Activated T-helper 1 cell treated with Interleukin-2 at 50 U/mL for 16 hours (primary cell): ENCODE results near the gene FABP2.
"Not testable (repeated sequence)": the region's sequence is repeated elsewhere in the genome, so short reads cannot be mapped to it uniquely, and the experiment has no call there.

Experiments used
- DNase-seq: peaks from one replicate; pipeline ENCODE4 v3.0.0-alpha.2; 2020; ENCODE audit warnings: low read depth

FABP2 gene

DNA sequence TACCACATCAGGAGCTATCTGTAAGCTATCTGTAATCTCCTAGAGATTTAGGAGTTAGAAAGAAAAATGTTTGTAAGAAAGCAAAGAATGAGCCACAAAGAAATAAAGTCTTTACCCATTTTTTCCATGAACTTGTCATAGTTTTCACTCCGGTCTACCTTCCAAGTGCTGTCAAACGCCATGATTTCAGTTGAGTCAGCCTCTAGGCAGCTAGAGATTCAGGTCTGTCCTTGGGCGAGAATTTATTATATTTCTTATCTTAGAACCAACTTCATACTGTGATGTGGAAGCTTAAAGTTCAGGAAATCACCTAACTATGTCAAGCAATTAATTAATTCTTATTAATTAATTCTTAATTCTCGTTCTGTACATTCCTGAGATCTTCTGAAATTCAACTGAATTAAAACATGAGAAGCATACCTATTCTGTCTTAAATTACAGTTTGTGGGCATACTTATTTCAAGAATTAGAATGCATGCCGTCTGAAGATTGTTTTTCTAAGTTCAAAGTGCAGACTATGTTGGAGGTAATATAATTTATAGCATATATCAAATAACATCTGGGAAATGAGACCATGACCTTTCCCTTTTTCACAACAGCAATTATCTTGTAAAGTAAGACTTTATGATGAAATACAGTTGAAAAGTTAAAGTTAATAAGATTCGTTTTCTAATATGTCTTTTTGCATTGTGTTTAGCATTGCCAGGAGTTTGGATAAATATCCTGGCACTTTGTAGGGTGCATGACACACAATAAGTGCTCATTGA lies at the start of gene FABP2:
Gene FABP2 (minus strand): TSS at position 218 of the 767 bp plus-strand sequence. CDS start 36 bp downstream, at position 182.
- no peak for DNase-seq

DNA sequence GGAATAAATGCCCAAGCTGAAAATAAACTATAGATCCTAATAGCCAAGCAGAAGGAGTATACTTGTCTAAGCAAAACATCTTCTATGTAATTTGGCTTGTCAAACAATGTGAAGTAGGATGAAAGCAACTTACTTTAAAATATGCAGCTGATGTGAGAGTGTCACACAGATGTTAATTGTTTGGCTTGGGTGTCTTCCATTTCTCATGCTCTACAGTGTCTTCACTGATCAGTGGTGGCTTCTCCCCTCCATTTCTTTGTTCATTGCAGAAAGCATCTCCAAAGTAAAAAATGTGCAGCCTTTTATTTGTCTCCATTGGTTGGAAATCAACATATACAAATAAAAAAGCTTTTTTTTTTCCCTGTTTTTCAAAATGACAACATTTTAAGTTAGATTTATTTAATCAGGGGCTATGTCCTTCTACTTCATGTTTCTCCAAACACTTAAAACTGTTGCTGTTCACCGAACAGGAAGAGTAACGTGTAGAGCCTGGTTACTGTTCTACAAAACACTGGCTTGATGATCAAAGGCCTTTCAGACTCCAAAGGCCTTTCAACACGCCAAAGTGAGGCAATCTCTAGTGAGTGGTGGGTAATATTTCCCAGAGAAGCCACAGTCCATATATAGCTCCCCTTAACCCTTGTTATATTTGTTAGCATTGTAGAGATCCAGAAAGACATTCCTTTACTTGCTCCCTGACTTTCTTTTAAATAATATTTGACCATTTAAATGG lies 49.2 kb upstream of the FABP2 start:
- not testable (repeated sequence) for DNase-seq

DNA sequence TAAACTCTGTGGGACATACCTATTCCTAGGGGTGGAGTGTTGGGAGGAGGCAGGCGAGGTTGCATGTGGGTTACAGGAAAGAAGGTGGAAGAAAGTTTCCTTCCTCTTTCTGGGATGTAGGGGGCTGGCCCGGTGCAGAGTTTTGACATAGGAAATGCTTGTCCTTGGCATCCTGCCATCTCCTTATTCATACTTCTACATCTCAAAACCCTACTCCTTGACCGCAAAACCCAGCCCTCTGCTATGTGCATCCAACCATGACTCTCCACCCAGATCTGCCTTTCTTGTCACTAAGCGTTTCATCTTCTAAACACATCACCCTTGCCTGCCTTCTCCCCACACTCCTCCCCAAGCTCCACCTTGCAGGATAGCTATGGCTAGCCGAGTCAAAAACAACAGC lies 48.5 kb upstream of the FABP2 start:
- peak; percentile 8 for DNase-seq

DNA sequence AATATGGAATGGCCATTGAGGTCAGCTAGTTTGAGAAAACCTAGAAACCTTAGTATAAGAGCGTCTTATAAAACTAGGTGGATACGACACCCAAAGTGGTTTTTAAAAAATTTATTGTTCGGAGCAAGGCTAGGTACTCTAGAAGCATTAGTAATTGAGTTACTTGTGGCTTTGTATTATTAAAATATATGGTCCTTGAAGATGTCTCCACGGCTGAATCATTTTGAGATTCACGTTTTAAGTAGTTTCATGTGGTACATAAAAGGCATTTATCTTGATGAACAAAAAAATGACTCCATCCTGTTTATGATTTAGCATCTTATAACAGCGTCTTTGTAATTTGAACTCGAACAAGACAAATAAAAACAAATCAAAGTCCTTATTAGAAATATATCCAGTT lies 44.9 kb upstream of the FABP2 start:
- DNase-seq, result not testable (repeated sequence)

DNA sequence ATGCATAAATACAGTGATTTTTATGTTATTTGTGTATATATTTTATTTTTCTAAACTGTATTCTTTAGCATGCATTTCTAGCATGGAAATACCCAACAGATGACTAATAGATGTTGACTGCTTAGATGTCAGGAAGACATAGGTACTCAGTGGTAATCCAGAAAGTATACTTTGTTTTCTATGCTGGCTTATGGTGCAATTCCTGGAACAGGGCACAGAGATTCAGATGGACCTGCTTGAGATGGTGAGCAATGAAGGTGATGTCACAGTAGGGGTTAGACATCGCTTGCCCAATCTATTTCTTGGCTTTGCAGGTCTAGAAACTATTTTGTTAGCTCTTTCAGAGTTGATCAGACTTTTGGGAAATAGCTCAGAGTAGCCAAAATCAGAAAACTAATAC lies 42.3 kb upstream of the FABP2 start:
- DNase-seq, result not testable (repeated sequence)

DNA sequence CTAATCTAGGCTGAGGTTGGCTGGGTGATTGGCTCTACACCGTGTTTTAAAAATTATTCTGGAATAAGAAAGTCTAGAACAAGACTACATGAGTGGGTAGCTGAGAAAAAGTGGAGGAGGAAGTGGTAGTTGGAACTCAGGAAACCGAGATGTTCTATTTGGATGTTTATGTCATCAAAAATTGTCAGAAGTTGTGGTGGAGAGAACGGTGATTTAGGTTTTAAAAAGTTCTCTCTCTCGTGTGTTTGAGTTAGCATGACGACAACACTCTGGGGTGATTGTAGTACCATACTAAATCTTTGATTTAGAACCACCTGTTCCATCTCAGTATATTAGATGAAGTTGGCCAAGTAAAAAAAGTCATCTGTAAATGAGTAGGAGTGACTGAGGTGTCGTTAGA lies 41.4 kb upstream of the FABP2 start:
- not testable (repeated sequence) for DNase-seq

DNA sequence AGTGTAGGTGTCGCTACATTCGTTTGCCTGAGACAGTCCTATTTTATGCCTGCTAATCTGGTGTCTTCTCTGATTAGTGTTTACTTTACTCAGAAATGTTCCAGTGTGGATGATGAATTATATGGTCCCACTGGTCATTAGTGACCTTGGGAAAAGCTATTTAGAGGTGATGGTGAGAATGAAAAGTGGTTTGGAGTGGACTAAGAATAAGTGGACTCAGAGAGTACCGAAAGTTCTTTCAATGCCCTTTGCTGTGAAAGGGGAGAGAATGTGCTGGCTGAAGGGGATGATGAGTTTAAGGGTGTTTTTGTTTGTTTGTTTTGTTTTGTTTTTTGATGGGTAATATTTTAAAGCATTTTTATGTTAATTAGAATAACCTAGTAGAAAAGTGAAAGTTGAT lies 40.5 kb upstream of the FABP2 start:
- DNase-seq, result not testable (repeated sequence)

DNA sequence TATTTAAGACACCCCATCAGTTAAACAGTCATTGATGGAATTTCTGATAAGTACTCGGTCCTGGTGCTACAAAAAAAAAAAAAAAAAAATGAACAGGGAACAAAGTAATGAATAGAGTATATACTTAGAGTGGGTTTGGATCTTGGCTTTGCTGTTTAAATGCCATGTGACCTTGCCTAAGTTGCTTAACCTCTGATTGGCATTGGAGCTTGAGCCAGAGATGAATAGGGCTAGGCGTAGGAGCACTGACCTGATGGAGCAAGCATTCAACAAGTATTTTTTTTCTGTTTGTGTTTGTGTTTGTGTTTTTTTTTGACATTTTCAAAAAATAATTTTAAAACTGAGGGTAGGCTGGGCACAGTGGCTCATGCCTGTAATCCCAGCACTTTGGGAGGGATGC lies 37.9 kb upstream of the FABP2 start:
- DNase-seq, result not testable (repeated sequence)

DNA sequence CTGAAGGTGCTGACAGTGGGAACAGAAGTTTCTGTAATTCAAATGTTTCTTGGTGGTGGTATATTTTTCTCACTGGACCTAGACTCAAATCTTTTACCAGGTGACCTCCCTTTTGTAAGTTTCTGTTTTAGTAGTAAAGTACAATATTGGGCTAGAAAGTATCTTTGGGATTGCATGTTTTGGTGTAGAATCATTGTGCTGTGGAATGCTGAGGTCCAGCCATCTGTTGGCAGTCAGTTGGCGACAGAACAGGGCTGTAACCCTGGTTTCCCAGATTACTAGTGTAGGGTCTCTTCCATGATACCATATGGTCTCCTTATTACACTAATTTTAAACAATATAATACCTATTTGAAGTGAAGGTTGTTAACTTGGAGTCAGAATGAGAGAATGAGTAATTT lies 34.9 kb upstream of the FABP2 start:
- not testable (repeated sequence) for DNase-seq

DNA sequence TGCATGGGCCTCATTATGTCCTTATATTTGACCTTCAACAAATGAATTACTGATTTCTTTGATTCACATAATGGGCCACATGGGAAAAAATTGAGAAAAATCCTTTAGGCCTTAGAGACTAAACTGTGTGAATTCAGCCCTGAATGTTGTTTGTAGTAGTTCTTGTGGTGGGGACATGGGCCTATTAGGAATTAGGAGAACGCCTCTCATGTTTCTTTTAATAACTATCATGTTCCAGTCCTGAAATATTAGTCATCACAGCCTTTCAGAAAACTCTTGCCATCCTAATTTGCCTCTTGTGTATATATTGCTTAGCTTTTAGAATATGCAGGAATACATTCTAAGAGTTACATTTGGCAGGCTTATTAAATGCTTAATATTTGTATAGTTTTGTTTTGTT lies 34.1 kb upstream of the FABP2 start:
- DNase-seq, result not testable (repeated sequence)

DNA sequence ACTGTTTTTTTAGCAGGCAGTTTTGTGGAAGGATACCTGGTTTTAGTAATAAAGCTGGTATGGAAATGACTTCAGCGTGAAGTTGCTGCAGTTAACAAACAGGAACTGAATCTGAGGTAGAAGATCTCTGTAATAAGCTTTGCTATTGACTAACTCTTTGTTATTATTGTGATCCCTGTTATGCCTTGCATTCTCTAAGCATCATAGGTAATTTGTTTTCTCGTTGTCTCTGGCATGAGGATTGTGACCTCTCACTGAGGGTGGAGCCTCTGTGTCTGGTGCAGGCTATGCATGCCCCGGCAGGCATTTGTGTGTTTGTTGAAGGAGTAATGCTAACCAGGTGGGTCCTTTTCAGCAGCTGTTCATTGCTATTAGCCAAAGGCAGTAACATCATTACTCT lies 31.4 kb upstream of the FABP2 start:
- not testable (repeated sequence) for DNase-seq

DNA sequence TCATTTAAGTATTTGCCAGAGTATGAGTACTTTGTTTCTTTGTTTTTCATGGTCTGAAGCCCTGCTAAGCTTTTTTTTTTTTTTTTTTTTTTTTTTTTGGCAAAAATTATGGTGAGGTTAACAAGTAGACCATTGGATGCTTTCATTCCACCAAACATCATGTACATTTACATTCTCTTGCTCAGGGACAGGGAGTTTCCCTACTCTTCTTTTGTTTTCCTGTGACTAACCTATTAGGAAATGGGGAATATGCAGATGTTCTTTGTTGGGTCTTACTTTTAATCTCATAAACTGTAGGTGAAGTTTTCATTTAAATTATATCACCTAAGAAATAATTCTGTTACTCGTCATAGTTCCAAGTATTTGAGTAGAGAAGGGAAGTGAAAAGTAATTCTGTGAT lies 26.2 kb upstream of the FABP2 start:
- not testable (repeated sequence) for DNase-seq

DNA sequence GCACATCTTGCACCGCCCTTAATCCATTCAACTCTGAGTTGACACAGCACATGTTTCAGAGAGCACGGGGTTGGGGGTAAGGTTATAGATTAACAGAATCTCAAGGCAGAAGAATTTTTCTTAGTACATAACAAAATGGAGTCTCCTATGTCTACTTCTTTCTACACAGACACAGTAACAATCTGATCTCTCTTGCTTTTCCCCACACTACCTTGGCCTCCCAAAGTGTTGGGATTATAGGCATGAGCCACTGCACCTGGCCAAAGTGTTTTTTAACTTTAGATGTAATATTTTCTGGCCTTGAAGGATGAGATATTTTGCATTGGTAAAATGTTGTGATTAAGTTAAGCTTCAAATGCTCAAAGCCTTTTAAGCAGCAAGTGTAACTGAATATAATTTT lies 21.4 kb upstream of the FABP2 start:
- not testable (repeated sequence) for DNase-seq

DNA sequence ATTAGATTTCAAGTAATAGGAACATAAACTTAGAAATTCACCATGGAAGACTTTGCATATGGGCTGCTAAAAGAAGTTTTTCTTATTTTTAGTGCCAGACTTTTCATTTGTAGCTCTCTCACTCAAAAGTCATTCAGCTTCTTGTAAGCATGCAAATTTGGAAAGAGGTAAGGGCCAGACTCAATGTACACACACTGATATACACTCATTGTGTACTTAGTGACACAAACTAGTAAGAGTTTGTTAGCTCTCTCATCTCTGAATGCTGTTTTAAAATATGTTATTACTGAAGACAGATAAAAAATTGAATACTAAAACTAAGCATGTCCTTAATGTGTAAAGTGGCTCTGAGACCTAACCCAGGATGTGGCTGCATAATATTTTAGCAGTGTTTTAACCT lies 18.0 kb upstream of the FABP2 start:
- not testable (repeated sequence) for DNase-seq

DNA sequence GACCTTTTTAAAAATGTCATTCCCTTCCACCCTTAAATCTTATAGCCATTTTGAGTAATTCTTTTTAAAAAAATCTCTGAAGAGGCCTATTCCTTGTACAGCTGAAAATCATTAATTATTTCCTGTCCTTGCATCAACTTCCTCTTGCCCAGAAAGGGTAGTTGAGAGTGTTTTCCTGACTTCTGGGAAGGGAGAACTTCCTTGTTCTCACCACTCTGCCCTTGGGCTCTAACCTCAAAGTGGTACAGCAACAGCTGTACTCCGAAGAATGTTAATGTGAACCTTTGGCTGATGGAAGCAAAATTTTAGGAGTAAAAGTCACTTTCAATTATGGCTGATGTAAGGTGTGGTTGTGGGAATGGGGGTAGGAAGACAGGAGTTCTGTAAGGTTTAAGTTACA lies 15.1 kb upstream of the FABP2 start:
- DNase-seq, result no peak

DNA sequence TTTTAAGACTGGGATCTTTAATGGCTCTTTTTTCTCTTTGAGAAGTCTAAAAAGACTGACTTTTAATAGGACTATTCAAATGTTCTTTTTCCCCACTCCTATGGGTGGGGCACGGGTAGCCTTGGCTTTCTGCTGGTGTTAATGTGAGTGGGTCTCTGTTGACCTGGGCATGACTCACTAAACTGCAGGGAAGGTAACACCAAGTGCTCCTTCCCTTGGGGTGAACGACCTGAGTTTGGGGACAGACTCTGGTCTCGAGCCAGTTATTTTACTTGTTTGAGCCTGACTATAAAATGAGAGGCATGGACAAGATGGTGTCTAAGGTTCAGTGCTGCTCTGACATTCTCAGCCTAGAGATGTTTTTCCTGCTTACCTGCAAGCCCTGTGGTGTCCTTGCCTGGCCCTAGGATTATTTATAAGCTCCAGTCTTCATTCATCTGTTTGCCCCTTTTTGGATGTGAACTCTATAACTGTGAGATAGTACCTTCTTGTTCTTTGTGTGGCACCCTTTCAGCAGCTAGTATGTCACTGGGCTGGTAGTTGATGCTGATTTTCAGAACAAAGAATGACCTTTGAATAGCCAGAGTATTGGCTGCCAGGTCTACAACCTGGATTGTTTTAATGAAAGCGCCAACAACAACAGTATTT lies 14.5 kb upstream of the FABP2 start:
- not testable (repeated sequence) for DNase-seq

DNA sequence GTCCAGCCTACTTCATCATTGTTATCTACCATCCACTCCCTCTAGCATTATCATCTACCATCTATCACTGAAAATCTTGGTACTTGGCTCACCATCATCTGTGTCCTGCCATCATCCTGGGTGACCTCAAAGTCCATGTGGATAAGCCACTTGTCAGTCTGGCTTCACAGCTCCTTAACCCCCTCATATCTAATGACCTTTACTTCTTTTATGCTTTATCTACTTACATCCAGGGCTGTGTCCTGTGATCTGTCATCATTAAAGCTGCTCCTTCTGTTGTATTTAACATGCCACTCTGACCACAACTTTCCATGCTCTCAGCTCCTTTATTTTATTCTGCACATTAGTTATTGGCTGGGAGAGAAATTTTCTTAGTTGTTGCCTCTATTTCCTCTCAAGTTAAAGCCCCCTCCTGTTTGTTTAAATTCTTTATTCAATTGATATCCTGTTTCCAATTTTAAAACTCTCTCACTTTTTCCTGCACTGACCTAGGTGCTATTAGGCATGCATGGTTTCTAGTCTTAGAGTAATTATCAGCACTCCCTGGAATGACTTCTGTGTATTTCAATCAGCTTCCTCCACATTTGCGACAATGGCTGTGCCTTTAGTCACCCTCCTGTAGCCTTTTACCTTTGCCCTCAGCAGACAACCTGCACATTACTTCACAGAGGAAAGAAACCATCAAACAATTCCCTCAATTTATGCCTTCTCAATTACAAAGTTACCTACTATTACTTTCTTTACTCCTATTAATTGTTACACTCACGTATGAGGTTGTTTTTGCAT lies 8.1 kb upstream of the FABP2 start:
- no peak for DNase-seq

DNA sequence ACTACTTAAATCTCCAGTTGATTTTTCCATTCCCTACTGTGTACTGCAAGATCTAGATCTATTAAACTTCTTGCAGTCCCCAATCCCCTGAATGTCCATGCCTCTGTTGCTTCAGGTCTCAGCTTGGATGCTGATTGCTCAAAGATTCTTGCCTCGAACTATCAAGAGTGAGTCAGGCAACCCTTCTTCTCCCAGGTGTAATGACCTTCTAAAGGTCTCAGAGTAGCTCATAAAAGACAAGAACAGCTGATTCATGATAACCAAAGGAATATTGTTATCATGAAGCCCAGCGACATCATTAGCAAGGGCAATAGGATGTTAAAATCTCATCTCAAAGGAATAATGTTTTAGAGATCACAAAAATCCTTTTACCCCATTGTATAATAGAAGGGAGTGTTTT lies 6.8 kb upstream of the FABP2 start:
- DNase-seq, result no peak

DNA sequence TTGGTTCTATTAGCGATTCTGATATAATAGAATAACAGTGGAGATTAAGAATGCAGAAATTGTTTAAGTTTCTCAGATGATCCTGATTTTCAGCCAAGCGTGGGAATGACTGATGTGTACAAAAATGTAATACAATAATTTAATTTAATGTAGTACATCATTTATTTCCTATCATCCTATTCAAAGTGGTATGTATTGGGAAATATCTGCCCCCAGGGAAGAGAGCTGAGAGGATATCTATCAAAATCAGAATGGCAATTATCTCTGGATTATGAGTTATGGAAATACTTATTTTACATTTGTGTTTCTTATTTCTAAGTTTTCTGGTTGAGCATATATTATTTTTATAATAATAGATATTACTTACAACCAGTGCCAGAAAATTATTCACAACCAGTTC lies 3.9 kb downstream of the FABP2 start:
- no peak for DNase-seq

DNA sequence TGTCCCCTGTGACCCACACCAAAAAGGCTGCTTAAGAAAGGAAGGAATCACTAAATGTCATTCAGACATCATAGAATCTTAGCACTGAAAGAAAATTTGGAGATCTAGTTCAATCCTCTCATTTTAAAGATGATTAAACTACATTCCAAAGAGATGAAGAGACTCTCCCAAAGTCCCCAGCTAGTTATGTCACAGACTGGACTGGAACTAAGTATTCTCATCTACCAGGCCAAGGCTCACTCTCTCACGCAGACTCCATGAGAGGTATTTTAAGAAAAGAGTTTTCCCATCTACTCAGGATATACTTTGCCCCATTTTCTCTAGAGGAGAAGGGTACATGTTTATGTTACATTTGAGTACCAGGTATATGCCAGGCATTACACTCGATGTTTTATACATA lies 6.9 kb downstream of the FABP2 start:
- DNase-seq, result no peak

DNA sequence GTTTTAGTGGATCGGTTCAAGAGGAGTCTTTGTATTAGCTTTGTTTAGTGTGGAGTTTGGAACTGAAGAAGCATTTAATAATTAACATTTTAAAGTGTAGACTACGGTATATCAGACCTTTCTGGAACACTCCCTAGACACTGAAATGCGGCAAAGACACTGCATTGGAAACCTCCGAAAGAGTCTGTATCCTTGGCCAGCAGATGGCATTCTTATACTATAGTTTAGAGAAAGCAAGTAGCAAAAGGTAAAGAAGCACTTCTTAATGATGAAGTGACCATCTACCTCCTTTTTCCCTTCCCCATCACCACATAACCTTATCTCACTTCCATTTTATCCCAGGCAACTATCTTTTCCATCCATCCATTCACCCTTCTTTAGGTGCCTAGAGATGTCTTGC lies 7.6 kb downstream of the FABP2 start:
- DNase-seq, result no peak

DNA sequence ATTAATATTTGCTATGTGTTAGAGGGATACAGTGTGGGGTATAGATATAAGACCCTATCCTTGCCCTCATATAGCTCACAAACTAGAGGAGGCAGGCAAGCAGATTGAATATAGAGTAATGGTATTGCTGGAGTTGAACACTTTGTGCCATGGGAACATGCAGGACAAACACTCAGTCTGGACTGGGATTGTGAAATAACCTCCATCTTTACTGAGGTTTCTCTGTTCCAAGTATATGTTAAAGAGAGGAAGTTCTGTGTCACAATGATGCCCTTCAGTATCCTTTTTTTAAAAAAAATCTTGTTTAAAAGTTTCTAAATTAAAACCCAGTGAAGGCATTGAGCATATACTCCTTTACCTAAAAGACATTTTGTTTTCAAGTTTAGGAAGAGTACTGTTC lies 8.7 kb downstream of the FABP2 start:
- DNase-seq, result no peak
